ENCODE measurements around the gene SHB. TPM values are rescaled to one million over a fixed set of nuclear protein-coding genes. Genes with fewer than 3 reads are reported as not detected.

Gene SHB
- polyA plus RNA-seq, 2 of the 4 experiments (the other 2 are of a cell fraction) = 15.4 to 22.0 TPM

GRCh38 chr9:37876376-37876775 is 192.7 kb downstream of the SHB start:
- WGBS (ENCODE audit: missing lambda C conversion rate) = 94% methylated on average over 1 of the region's 1 CpG

GRCh38 chr9:37873955-37874354 is 195.1 kb downstream of the SHB start:
- TF ChIP-seq FOSL2 (IDR thresholded peaks at IDR 0.05) = no peak
- TF ChIP-seq FOSL2 (CRISPR knock-in tag; IDR thresholded peaks at IDR 0.05) = no peak
- no peak for TF ChIP-seq ATOH8 (CRISPR knock-in tag; IDR thresholded peaks at IDR 0.05; ENCODE audit: low read depth)
- TF ChIP-seq POLR2AphosphoS2 (conservative IDR thresholded peaks at IDR 0.05; ENCODE audit: low read length) = no peak
- TF ChIP-seq NR3C1 (IDR thresholded peaks at IDR 0.05) = no peak
- H3K4me2 ChIP-seq = no peak overlapping the region
- WGBS (ENCODE audit: missing lambda C conversion rate) = 100% methylated on average over 2 of the region's 2 CpGs
- no peak overlapping the region for H3K4me3 ChIP-seq
- H3K27ac ChIP-seq = no peak overlapping the region
- DNase-seq (ENCODE audit: low read depth in 1 of 2, low spot score in 1 of 2) = no peak
- no peaks in the 10 kb centered on the region for H3K4me1 ChIP-seq
- ATAC-seq = no peak
- ChIA-PET CTCF (no interaction called here), POLR2A (no interaction called here)
- peaks cover 12% of the 10 kb centered on the region; the same call in 2 of the 3 replicates for H3K9me3 ChIP-seq
- FAIRE-seq = no peak

More at GRCh38 chr9:37876376-37876775, 192.7 kb downstream of the SHB start:
- ATAC-seq (no peak), FAIRE-seq (no peak), DNase-seq (ENCODE audit: low read depth in 1 of 2, low spot score in 1 of 2) (no peak)
- ChIA-PET CTCF (interaction anchor here (1.0 kb wide), 1 partner anchor 14 kb away, joined by 3 read pairs; no protein-coding TSS in a partner anchor), POLR2A (interaction anchor here (0.6 kb wide), 1 partner anchor 76 kb away, joined by 5 read pairs; no protein-coding TSS in a partner anchor)
- H3K4me2 ChIP-seq = no peak overlapping the region
- H3K4me3 ChIP-seq = no peak overlapping the region
- no peak overlapping the region for H3K27ac ChIP-seq
- H3K4me1 ChIP-seq = no peaks in the 10 kb centered on the region
- TF ChIP-seq SREBF2 (IDR thresholded peaks at IDR 0.05) = no peak
- no peak for TF ChIP-seq BCL3 (IDR thresholded peaks at IDR 0.05)
- TF ChIP-seq CHD2 (IDR thresholded peaks at IDR 0.05; ENCODE audit: low read length, partially characterized antibody) = no peak
- no peak for TF ChIP-seq FOSL2 (IDR thresholded peaks at IDR 0.05)
- no peak for TF ChIP-seq FOSL2 (CRISPR knock-in tag; IDR thresholded peaks at IDR 0.05)
- H3K9me3 ChIP-seq = peaks cover 12% of the 10 kb centered on the region; the same call in 2 of the 3 replicates

DNA sequence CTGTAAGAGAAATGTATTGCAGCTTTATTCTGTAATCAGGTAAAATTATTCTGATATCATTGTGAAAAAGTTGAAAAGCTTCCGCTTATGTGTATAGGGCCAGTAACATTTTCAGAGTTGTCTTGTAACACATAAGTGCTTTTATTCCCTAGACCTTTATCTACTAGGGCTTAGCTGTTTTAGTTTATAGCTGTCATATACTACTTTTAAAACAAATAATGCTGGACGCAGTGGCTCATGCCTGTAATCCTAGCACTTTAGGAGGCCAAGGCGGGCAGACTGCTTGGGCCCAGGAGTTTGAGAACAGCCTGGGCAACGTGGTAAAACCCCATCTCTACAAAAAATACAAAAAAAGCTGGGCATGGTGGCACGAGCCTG is 198.2 kb downstream of the SHB start:
- ChIA-PET POLR2A (no interaction called here), CTCF (interaction anchor here (0.7 to 1.3 kb wide), 2 partner anchors 11 kb away, joined by 3 read pairs; no protein-coding TSS in a partner anchor)
- Histone ChIP-seq H3K4me1 (no peaks in the 10 kb centered on the region), H3K4me3 (no peak overlapping the region), H3K27ac (no peak overlapping the region), H3K4me2 (no peak overlapping the region), H3K9me3 (no peaks in the 10 kb centered on the region)
- no peak for TF ChIP-seq RCOR1 (IDR thresholded peaks at IDR 0.05; ENCODE audit: low read depth, low read length)
- ATAC-seq = no peak
- DNase-seq (ENCODE audit: low read depth in 1 of 2, low spot score in 1 of 2) = no peak
- no peak for FAIRE-seq
- 74% methylated on average over 4 of the region's 5 CpGs for WGBS (ENCODE audit: missing lambda C conversion rate)

- POLR2A ChIA-PET = no interaction called here
- Histone ChIP-seq H3K9me3 (no peaks in the 10 kb centered on the region), H3K4me1 (no peaks in the 10 kb centered on the region), H3K4me3 (no peak overlapping the region), H3K27ac (no peak overlapping the region), H3K4me2 (no peak overlapping the region)
- CTCF ChIA-PET = interaction anchor here (0.7 to 1.3 kb wide), 2 partner anchors 11 kb away, joined by 3 read pairs; no protein-coding TSS in a partner anchor
- no peak for ATAC-seq
- TF ChIP-seq ESRRA (IDR thresholded peaks at IDR 0.05; ENCODE audit: borderline replicate concordance, low read length) (no peak), POLR2AphosphoS2 (conservative IDR thresholded peaks at IDR 0.05; ENCODE audit: low read length) (no peak), MAFK (IDR thresholded peaks at IDR 0.05; ENCODE audit: partially characterized antibody) (no peak), PHF8 (IDR thresholded peaks at IDR 0.05; ENCODE audit: borderline replicate concordance, low read depth) (no peak), ZNF302 (CRISPR knock-in tag; IDR thresholded peaks at IDR 0.05) (no peak), USF2 (IDR thresholded peaks at IDR 0.05) (no peak), RAD21 (conservative IDR thresholded peaks at IDR 0.05 in 1 of 2, IDR thresholded peaks at IDR 0.05 in 1 of 2) (no peak), HDAC2 (IDR thresholded peaks at IDR 0.05) (no peak), FOSB (CRISPR knock-in tag; IDR thresholded peaks at IDR 0.05) (no peak)
- TF ChIP-seq, protein P1, sequence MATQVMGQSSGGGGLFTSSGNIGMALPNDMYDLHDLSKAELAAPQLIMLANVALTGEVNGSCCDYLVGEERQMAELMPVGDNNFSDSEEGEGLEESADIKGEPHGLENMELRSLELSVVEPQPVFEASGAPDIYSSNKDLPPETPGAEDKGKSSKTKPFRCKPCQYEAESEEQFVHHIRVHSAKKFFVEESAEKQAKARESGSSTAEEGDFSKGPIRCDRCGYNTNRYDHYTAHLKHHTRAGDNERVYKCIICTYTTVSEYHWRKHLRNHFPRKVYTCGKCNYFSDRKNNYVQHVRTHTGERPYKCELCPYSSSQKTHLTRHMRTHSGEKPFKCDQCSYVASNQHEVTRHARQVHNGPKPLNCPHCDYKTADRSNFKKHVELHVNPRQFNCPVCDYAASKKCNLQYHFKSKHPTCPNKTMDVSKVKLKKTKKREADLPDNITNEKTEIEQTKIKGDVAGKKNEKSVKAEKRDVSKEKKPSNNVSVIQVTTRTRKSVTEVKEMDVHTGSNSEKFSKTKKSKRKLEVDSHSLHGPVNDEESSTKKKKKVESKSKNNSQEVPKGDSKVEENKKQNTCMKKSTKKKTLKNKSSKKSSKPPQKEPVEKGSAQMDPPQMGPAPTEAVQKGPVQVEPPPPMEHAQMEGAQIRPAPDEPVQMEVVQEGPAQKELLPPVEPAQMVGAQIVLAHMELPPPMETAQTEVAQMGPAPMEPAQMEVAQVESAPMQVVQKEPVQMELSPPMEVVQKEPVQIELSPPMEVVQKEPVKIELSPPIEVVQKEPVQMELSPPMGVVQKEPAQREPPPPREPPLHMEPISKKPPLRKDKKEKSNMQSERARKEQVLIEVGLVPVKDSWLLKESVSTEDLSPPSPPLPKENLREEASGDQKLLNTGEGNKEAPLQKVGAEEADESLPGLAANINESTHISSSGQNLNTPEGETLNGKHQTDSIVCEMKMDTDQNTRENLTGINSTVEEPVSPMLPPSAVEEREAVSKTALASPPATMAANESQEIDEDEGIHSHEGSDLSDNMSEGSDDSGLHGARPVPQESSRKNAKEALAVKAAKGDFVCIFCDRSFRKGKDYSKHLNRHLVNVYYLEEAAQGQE (IDR thresholded peaks at IDR 0.05) = no peak
- FAIRE-seq = peak; percentile 82
- WGBS (ENCODE audit: missing lambda C conversion rate) = 88% methylated on average over 5 of the region's 5 CpGs
- DNase-seq (ENCODE audit: low read depth in 1 of 2, low spot score in 1 of 2) = no peak
These were observed 198.8 kb downstream of the SHB start for GRCh38 chr9:37870081-37870798.

Measured in A549 (cell line).